ENCODE data around the gene PGC.

The PGC gene

DNA sequence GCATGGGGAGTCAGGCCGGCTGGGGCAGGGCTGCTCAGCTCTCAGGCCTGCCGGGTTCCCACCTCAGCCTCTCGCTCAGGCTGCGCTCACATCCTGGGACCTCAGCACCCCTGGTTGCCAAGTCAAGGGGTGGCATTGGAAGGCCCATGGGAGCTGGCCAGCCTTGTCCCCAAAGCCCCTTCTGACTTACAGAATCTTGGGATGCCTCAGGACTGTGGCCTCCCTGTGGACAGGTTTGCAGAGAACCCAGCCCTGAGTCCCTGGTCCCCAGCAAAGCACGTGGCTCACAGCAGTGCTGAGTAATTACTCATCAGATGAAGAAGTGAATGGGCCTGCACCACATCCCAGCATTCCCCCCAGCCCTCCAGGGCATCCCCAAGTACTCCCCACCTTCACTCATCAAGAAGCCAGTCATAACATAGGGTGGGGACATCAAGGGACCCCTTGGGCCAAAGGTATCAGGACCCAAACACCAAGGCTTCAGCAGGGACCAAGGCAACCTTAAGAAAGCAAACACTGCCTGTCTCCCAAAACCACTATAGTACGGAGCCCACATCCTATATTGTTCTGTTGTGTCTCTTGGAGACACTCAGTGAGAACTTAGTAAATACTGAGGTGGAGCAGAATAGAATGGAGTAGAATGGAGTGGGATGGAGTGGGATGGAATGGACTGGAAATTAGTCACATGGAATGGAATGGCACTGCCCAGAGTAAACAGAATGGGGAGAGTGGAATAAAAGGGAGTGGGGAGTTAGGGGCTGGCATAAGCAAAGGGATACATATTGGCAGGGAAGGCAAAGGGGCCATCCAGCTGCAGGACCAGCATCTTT is 3.6 kb downstream of the PGC start:
- no peak for DNase-seq

DNA sequence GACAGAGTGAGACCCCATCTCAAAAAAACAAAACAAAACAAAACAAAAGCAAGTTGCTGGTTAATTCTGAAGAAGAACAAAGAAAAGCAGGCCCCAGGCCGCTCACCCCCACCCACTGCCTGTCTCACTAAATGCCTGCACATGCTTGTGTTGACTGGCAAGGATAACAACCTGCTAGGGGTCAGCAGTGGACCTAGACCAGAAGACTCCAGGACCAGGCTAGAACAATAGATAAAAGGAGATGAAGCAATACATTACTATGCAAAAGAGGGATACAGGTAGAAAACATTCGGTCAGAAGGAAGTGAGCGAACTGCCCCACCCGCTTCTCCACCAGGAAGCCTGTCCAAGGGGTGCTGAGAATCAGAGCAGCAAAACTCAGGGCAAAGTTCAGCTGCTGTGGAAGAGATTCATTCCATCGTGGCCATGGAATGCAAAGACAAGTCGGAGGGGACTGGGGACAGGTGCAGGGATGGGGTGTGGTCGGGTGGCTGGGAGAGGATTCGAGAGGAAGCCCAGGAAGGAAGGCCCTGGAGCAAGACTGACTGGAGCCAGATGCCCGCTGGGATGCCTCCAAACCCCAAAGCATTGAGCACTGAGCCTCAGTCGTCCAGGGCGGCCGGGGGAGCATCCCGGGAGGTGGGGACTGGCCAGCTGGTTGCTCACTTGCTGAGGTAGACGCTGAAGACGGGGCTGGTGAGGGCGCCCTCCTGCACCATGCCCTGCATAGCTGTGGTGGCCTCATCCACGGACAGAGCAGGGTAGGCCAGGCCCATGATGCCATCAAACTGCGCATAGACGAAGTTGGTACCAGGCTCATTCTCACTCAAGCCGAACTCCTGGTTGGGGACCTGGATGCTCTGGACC is 5.3 kb downstream of the PGC start:
- DNase-seq = no peak

DNA sequence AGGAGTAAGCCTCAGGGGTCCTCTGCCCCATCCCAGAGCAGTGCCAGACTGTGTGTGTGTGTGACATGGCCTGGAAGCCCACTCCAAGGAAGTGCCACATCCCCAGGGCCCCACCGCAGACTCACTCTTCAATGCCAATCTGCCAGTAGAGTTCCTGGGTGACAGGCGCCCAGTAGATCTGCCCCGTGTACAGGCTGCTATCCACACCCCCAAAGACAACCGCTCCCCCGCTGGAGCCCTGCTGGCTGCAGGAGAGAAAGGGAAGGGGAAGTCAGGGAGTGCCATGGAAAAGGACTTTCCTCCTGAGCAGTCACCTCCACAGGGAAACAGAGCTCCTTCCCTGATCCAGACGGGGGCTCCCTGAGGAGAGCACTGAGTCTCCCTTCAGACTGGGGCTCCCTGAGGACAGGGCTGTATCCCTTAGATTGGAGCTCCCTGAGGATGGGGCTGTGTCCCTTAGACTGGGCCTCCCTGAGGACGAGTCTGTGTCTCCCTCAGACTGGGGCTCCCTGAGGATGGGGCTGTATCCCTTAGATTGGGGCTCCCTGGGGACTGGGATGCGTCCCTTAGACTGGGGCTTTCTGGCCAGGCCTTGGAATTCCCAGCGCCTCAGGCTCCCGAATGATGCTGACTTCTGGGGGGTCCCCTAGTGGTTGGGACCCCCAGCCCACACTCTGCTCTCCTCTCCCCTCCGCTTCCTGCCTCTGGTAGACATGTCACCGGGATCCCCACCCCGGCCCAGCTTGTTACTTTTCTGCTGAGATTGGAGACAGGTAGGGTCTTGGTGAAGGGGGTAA is 6.6 kb downstream of the PGC start:
- DNase-seq = no peak

DNA sequence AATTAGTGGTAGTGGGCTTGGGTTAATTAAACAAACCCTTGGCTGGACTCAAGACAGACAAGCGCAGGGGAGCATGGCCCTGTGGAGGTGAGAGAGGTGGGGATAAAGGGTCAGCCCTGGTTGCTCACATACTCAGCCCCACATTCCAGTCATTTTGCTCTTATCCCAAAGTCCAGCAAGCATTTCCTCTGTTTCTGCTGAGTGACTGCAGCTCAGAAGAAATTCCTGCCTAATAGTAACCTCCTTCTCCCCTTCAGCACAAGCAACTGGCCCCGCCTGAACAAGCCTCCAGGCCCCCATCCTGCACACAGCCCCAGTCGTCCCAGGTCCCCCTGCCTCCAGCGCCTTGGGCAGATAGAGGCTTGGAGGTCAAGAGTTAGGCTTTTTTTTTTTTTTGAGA is 8.2 kb downstream of the PGC start:
- DNase-seq = no peak

DNA sequence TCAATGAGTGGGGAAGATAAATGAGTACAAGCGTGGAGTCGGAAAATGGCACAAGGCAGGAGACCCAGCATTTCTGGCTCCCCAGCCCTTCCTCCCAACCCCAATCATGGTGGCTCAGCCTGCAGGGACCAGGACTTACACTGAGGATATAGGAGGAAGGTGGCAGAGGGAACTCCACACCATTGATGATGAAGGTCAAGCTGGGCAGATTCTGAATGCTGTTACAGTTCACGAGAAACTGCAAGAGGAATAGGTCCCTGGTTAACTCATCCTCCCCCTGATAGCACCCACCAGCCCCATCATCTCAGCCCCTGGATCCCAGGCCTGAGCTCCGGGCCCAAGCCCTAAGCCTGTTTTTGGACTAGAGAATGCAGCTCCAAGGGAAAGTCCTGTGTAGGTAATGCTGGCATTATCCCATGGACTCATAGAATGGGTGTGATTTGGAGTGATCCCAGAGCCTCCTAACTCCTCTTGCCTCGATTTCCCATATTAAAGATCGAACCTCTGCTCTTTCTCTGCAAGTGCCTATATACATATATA is 9.5 kb downstream of the PGC start:
- DNase-seq = no peak

DNA sequence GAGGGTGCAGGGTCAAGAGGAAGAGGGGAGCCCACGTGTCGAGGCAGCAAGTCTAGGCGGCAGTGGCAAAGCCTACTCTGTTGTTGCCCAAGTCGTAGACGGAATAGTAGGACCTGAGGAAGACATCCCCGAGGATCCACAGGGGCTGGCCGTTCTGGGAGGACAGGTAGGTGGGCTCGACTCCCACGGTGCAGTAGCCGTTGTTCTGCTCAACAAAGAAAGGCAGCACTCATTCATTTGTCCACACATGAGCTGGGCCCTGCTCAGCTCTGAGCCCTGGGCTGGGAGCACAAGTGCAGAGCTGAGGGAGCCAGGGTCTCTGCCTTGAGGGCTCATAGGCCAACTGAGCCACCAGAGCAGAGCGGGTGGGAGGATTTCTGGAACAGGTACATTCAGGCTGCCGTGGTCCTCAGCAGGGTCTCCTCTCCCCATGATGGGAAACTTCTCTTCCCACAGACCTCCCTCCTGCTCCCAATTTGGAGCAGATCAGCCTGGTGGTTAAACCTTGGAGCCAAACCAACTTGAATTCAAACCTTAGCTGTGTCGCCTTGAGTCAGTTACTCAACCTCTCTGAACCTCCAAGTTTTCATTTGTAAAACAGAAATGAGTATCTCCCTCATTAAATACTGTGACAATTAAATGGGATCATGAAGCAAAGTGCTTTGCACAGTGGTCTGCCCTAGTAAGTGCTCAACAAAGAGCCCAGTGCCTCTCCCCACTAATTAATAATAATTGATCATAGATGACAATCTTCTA is 10.2 kb downstream of the PGC start:
- DNase-seq = no peak

DNA sequence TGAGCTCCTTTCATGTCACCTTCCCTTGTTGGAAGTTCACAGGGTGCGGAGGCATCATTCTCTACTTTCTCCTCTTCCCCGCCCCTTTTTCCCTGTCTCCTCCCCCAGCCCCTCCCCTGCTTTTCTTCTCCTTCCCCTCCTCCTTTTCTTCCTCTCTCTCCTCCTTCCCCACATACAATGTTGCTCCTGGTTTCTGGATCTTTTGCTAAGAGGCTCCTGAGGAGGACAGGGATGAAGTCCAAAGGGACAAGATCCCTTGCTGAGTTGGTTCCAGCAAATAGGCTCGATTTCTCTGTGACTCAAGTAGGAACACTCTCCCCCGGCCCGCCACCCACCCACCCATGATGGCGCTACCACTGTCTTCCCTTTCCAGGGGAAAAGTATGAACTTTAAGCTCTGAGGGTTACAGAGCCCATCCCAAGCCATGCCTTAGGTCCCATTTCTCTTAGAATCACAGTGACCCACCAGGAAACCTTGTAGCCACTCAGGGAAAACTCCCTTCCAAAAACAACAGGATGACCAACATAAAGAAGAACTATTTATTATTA is 10.9 kb downstream of the PGC start:
- no peak for DNase-seq

DNA sequence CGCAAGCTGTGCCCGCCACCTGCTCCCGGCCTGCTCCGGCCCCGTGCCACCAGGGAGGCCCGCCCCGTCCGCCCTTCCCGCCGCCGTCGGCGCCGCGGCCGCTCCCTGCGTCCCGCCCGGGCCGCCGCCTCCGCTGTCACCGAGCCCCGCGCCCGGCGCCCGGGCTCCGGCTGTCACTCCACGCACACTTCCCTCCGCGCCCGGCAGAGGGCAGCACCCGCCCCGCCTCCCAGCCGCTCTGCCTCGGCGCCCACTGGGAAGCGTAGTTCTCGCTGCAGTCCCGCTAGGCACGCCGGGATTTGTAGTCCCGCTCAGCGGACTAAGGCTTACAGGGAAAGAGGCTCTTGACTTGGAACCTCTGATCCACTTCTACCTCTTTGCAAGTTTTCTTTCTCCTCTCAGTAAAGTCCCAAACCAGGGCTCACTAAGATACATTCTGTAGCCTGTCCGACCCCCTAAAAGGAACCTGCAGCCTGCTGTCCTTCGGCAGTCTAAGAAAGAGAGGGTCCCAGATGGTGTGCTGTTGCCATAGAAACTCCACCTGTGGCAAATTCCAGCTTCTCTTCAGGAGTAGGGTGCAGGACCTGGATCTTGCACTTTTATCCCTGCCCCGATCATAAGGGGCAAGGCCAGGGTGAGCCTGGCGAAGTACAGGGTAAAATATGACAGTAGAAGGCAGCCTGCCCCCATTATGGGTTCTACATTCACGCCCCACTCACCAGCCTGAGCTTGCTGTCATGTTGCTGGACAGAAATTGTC is 11.6 kb downstream of the PGC start, which contains the start of gene TFEB:
Gene TFEB (minus strand): TSS at position 182 of the 759 bp plus-strand sequence. CDS start 44,395 bp downstream, outside the sequence.
- peak; percentile 78 to 84 for DNase-seq

DNA sequence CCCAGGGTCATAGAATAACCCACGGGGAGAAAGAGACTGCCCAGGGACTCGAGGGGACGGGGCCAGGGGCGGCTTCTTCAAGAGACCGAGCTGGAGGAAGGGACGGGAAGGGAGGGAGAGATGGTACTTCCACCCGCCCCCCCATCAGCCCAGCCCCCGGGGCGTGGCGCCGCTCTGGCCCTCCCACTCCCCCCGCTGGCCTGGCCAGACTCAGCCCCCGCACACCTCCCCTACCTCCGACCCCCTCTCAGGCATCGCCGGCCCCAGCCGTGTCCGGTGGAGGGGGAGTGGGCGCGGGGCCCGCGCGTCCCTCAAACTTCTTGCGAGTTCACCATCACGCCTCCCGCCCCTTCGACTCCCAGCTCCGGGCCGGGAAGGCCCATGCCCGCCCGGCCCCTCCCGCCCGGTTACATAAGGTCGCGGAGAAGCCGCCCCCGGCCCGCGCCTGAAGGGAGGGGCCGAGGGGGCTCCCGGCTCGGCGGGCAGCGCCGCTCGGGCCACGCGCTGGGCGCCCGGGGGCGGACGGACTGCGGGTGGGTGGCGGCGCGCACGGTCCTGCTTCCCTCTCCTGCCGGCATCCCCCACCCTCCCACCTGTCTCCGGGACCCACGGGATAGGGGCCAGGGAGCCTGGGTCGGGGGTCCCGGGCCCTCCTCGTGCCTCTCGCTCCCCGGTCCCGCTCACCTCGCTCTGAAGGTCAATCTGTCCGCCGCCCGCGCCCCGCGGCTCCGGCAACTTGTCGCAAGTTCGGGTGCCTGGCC is 12.4 kb downstream of the PGC start:
- peak; percentile 48 to 86 for DNase-seq

DNA sequence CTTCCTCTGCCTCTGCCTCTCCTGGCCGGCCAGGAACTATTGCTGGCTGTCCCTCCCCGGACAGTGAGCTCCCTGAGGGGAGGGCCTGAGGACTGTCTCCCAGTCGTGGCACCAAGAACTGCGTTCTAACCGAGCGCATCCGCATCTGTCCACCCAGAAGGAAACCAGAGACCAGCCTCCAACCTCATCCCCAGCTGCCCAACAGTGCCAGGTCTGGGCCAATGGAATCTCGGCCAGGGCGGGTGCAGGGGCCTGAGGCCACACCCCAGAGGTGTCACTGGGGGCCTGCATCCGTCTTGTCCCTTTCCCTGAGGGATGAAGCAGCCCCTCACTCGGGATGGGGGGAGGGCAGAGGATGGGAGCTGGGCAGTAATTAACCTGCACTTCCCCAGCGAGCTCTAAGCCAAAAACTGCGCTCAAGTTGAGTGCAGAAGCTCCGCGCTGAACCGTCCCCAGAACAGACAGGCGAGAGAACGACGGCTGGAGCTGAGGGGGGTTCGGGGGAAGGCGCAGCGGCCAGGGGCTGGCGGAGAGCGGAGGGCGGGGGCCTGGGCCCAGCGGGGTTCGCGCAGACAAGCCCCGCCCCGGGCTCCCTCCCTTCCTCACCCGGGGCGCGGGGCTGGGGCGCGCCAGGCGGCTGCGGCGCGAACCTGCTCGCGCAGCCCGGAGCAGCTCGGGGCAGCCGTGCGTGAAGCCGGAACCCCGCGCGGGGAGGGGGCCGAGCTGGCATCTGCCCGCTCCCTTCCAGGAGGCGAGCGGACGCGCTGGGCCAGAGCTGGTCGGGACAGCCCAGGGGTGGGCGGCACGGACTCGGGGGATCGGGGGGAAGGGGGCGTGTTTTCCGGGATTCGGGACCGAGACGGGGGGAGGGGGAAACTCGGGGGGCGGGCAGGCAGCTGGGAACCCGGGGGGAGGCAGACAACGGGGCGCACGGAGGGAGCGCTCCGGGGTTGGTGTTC is 13.2 kb downstream of the PGC start:
- DNase-seq = peak; percentile 79 to 89

DNA sequence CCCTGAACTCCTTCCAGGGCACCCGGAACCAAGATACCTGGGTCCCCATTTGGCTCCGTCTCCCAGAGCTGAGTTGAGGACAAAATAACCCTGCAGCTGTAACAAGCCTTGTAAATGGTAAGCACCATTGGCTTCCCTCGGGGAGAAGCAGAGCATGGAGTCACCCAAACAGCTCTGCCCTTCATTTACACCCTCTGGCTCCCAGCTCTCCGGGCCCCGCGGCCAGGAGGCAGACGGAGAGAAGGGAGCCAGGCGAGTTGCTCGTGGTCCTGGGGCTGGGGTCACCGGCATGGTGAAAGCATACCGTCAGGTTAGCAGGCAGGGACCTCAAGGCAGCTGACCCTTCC is 13.9 kb downstream of the PGC start:
- no peak for DNase-seq

DNA sequence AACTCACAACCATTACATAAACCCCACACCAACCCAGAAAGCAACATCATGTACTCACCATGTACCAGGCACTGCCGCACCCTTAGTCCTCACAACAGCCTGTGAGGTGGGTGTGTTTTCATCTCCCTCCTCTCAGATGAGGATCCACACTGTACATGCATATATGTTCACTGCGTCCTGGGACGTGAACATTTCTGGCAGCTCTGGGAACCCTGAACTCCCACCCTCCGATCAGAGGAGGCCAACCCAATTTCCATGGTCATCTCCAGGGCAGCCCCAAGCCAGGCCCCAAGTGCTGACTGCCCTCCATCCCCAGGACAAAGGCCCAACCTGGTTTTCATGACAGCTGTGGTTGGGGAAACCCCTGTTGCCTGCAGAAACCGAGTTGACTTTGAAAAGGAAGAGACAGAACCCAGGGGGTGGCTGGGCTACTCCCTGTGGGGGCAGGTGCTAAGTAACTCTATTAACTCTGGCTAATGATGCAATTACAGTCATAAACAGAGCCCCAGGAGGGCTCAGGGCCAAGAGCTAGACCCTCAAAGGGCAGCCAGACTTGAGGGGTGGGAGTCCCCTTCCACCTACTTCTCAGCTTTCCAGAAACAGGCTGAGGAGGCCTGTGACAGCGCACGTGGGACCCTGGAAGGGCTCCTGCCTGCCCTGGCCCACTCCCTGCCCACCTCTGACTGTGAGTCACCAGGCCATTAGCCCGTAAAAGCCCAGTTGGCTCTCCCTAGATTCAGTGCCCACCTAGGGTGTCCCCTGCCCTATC is 14.4 kb downstream of the PGC start:
- no peak for DNase-seq

DNA sequence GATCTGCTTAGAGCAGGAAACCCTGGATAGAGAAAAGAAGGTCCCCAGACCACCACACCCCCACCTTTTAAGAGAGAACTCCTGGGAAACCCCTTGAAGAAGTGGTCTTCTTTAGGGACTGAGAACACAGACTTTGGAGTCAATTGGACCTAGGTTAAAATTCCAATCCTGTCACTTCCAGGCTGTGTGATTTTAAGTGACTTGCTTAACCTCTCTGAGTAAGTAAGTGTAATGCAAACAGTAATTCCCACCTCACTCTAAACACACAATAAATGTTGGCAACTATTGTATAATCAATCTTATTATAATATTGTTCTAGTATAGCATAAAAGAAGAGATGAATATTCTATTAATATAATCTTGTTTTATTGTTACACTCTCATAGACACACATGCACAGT is 15.0 kb downstream of the PGC start:
- no peak for DNase-seq

DNA sequence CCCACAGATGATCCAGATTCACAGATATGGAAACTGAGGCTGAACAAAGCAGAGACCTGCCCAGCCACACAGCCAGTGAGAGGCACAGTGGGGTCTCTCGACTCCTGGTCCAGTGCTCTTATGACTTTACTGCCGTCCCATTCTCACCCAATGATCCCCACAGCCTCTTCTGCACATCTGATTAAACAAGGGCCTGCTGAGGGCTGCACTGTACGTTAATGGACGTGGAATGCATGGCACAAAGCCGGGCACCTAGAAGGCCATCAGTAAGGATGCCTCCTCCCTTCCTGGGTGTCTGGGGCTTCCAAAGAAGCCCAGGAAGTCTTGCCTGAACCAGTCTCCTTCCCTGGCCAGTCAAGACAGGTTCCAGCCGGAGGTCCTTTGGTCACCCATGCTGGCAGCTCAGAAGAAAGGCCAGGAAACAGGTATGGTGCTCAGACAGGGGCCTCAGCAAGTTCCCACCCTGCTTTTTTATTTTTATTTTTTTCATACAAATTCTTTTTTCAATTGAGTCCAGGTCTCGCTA is 15.6 kb downstream of the PGC start:
- no peak for DNase-seq

DNA sequence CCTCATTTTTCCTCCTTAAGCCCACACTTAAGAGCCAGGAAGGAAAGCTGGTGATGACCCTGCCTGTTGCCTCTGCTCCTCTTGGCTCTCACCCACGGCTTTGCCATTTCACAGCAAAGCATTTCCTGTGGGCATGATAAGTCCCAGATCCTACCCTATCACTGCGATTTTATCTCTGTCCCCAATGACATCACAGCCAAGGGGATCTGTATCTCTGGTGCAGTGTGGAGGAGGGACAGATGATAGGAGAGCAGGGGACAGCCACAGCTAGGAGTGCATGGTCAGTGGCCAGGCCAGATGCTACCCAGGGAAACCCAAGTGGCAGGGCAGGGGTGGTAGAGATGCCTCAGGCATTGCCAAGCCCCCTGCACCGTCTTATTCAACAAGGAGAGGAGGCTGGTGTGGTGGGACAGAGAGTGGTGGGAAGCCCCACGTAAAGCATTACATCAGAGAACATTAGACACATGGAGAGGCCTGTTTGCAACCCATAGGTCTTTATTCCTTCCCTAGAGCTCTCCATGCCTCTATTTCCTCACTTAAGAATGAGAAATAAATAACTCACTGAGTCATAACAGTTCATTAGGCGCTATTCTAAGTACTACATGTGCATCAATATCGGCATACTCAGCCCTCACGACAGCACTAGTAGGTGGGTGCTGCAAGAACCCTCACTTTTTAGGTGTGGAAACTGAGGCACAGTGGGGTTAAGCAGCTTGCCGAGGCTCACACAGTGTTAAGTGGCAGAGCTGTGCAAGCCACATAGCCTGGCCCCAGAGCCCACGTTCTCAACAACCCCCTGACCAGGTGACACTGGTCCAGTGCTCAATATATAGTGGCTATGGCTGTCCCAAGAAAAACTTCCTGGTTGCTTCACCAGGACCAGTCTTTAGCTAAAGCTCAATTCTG is 16.4 kb downstream of the PGC start:
- peak in 1 of 2 experiments; percentile 13 for DNase-seq

DNA sequence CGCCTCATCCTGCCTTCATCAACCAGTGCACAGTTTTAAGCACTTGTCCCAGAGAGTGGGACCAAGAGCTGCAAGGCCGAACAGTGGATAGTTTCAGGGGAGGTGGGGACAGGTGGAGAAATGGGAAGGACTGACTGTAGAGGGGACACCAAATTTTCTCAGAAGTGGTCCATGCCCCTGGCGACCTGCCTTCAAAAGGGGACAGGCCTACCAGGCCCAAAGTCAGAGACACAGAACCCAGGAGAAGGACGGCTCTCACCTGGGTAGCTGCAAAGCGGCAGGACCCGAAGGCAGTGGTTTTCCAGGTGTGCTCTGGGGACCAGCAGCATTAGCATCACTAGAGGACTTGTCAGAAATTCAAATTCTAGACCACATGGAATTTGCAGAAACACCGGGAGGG is 17.6 kb downstream of the PGC start:
- no peak for DNase-seq

DNA sequence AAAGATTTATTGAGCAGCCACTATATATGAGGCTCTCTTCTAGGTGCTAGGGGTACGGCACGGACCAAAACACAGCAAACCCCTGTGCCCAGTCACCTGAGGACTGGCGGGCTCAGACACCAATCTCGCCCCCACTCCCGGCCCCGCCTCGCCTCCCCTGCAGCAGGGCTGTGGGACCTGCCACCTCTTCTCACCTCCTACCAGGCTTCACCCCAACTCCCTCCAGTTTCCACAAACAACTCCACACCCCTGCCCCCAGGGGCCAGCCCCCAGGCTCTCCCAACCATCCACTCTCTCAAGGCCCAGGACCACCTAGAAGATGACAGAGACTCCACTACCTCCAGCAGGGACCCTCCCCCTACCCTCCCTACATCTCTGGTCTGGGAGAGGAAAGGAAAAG is 18.2 kb downstream of the PGC start:
- DNase-seq = no peak

Measured in SW 1271 (cell line).